Measurements from ENCODE around the gene TMEM63A. TPM values are rescaled to one million over a fixed set of nuclear protein-coding genes. Genes with fewer than 3 reads are reported as not detected.

TMEM63A gene
- total RNA-seq, 1 experiment from 2014 or later = 47.5 TPM

DNA sequence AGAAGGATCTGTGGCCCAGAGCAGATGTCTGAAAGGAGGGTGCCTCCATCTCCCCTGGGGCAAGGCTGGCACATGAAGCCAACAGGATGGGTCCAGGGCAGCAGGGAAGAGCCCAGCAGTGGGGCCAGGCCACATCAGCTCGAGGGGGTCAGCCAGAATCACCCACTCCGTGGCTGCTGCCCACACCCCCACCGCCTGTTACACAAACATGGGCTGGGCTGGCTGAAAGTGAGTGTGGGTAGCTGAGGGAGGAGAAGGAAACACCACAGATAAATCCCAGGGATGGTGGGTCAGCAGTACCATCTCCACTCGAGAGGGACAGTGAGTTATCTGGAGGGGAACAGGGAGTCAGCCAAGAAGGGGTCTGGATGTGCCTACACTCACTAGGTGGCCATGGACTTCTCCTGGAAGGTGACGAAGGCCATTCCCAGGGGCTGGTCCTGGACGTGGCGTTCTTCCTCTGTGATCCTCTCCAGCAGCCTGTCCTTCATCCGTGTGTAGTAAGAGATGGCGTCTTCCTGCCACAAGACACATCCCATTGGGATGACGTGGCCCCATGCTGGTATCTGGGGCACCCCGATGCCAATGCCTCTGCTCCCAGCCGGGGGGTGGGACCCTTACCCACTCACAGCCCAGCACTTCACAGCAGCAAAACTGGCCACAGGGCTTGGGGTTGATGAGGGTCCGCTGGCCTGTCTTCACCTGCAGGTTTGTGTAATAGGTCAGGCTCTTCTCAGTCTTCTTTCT lies 20.2 kb downstream of the TMEM63A start:
- H4K20me1 ChIP-seq (ENCODE audit: low read length) = peaks cover 11% of the 10 kb centered on the region
- no peaks in the 10 kb centered on the region for H3K9me2 ChIP-seq (replicated peaks; ENCODE audit: low read length)
- H3K27ac ChIP-seq (ENCODE audit: low read length) = no peak overlapping the region
- intact Hi-C loops (cut with micrococcal nuclease) = no loop called here
- CTCF ChIA-PET = no interaction called here
- no peak overlapping the region for H2AFZ ChIP-seq (ENCODE audit: low read length)
- TF ChIP-seq, protein P1, sequence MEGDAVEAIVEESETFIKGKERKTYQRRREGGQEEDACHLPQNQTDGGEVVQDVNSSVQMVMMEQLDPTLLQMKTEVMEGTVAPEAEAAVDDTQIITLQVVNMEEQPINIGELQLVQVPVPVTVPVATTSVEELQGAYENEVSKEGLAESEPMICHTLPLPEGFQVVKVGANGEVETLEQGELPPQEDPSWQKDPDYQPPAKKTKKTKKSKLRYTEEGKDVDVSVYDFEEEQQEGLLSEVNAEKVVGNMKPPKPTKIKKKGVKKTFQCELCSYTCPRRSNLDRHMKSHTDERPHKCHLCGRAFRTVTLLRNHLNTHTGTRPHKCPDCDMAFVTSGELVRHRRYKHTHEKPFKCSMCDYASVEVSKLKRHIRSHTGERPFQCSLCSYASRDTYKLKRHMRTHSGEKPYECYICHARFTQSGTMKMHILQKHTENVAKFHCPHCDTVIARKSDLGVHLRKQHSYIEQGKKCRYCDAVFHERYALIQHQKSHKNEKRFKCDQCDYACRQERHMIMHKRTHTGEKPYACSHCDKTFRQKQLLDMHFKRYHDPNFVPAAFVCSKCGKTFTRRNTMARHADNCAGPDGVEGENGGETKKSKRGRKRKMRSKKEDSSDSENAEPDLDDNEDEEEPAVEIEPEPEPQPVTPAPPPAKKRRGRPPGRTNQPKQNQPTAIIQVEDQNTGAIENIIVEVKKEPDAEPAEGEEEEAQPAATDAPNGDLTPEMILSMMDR (conservative IDR thresholded peaks at IDR 0.05; ENCODE audit: low read depth, low read length) = no peak
- TF ChIP-seq EZH2phosphoT487 (IDR thresholded peaks at IDR 0.05; ENCODE audit: borderline replicate concordance, low read length) (no peak), EZH2 (IDR thresholded peaks at IDR 0.05; ENCODE audit: low read length, unreplicated experiment) (no peak)
- H3F3A ChIP-seq (ENCODE audit: low read length, unreplicated experiment) = peaks cover 6% of the 10 kb centered on the region
- peaks cover 55% of the 10 kb centered on the region for H3K36me3 ChIP-seq (ENCODE audit: low read depth, low read length)
- no peak overlapping the region for H3K4me3 ChIP-seq (ENCODE audit: low read length)
- H3K4me2 ChIP-seq (ENCODE audit: low read length) = no peak overlapping the region
- no peak for ATAC-seq
- BruUV-seq (replicated peaks) = no TSS peak
- H3K27me3 ChIP-seq (ENCODE audit: low read length) = no peaks in the 10 kb centered on the region
- H3K4me1 ChIP-seq (ENCODE audit: insufficient read depth, low read length) = peaks cover 32% of the 10 kb centered on the region
- H3K9me3 ChIP-seq (ENCODE audit: low read length) = no peaks in the 10 kb centered on the region
- no peak overlapping the region for H3K9ac ChIP-seq (ENCODE audit: low read length)
- POLR2A ChIA-PET (ENCODE audit: unreplicated experiment) = no interaction called here
- H3K79me2 ChIP-seq (ENCODE audit: low read length) = no peaks in the 10 kb centered on the region
- no peak for DNase-seq

DNA sequence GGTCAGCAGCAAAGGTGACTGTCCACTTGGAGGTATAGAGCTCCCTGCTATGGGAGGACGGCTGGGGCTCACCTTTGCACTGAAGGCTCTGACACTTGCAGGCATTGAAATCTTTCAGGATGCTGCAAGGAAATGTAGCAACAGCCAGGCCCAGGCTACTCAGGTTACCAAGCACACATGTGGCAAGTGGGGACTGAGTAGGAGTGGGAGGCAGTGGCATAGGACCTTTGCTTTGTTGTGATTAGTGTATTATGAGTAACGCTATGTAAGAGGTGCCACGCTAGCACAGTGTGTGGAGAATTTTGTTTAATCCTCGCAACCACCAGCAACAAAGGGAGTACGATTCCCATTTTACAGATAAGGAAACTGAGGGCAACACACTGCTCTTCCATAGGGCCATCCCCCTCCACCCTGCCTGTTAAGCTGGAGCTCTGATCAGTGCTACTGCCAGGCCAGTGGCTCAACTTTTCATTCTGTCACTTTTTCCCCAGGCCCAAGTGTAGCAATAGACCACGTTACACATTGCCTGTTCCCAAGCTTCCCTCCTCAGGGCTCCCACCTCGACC lies 21.2 kb downstream of the TMEM63A start:
- no peak overlapping the region for H3K27ac ChIP-seq (ENCODE audit: low read length)
- intact Hi-C loops (cut with micrococcal nuclease) = no loop called here
- no peak overlapping the region for H3K9ac ChIP-seq (ENCODE audit: low read length)
- H3K4me1 ChIP-seq (ENCODE audit: insufficient read depth, low read length) = peaks cover 22% of the 10 kb centered on the region
- H3K4me2 ChIP-seq (ENCODE audit: low read length) = no peak overlapping the region
- no peak overlapping the region for H3K4me3 ChIP-seq (ENCODE audit: low read length)
- no peaks in the 10 kb centered on the region for H3K27me3 ChIP-seq (ENCODE audit: low read length)
- TF ChIP-seq EZH2phosphoT487 (IDR thresholded peaks at IDR 0.05; ENCODE audit: borderline replicate concordance, low read length) = no peak
- TF ChIP-seq EZH2 (IDR thresholded peaks at IDR 0.05; ENCODE audit: low read length, unreplicated experiment) = no peak
- TF ChIP-seq, protein P1 (conservative IDR thresholded peaks at IDR 0.05; ENCODE audit: low read depth, low read length) = no peak
- no peaks in the 10 kb centered on the region for H3K9me3 ChIP-seq (ENCODE audit: low read length)
- no peak overlapping the region for H2AFZ ChIP-seq (ENCODE audit: low read length)
- ChIA-PET CTCF (no interaction called here), POLR2A (ENCODE audit: unreplicated experiment) (no interaction called here)
- H3K9me2 ChIP-seq (replicated peaks; ENCODE audit: low read length) = no peaks in the 10 kb centered on the region
- no peak for ATAC-seq
- peaks cover 4% of the 10 kb centered on the region for H4K20me1 ChIP-seq (ENCODE audit: low read length)
- H3K79me2 ChIP-seq (ENCODE audit: low read length) = no peaks in the 10 kb centered on the region
- H3K36me3 ChIP-seq (ENCODE audit: low read depth, low read length) = peaks cover 55% of the 10 kb centered on the region
- no TSS peak for BruUV-seq (replicated peaks)
- no peaks in the 10 kb centered on the region for H3F3A ChIP-seq (ENCODE audit: low read length, unreplicated experiment)
- DNase-seq = no peak

DNA sequence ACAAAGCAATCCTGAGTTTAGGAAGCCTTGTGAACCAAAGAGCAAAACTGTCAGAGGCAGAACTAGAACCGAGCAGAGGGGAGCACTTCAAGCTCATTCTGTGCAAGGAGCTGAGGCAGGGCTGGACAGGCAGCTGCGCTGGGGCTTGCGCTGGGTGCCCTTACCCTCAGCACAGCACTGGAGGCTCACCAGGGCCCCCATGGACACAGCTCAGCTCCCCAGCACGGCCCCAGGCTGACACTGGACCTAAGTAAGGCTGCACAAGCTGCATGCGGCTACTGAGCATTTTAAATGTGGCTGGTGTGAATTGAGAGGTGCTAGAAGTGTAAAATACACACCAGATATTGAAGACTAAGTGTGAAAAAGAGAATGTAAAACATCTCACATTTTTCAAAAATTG lies 22.1 kb downstream of the TMEM63A start:
- H4K20me1 ChIP-seq (ENCODE audit: low read length) = peaks cover 4% of the 10 kb centered on the region
- BruUV-seq (replicated peaks) = TSS peak; percentile 3
- ChIA-PET POLR2A (ENCODE audit: unreplicated experiment) (no interaction called here), CTCF (interaction anchor here (0.5 kb wide), 1 partner anchor 72 kb away, joined by 3 read pairs; no protein-coding TSS in a partner anchor)
- ATAC-seq (no peak), DNase-seq (no peak)
- H3K27me3 ChIP-seq (ENCODE audit: low read length) = no peaks in the 10 kb centered on the region
- peaks cover 50% of the 10 kb centered on the region for H3K36me3 ChIP-seq (ENCODE audit: low read depth, low read length)
- no peak overlapping the region for H3K9ac ChIP-seq (ENCODE audit: low read length)
- no peaks in the 10 kb centered on the region for H3K9me3 ChIP-seq (ENCODE audit: low read length)
- no peak overlapping the region for H3K4me2 ChIP-seq (ENCODE audit: low read length)
- intact Hi-C loops (cut with micrococcal nuclease) = no loop called here
- no peaks in the 10 kb centered on the region for H3F3A ChIP-seq (ENCODE audit: low read length, unreplicated experiment)
- H3K27ac ChIP-seq (ENCODE audit: low read length) = no peak overlapping the region
- peaks cover 14% of the 10 kb centered on the region for H3K4me1 ChIP-seq (ENCODE audit: insufficient read depth, low read length)
- TF ChIP-seq EZH2phosphoT487 (IDR thresholded peaks at IDR 0.05; ENCODE audit: borderline replicate concordance, low read length) (no peak), EZH2 (IDR thresholded peaks at IDR 0.05; ENCODE audit: low read length, unreplicated experiment) (no peak)
- TF ChIP-seq, protein P1 (conservative IDR thresholded peaks at IDR 0.05; ENCODE audit: low read depth, low read length) = no peak
- H3K4me3 ChIP-seq (ENCODE audit: low read length) = no peak overlapping the region
- no peaks in the 10 kb centered on the region for H3K9me2 ChIP-seq (replicated peaks; ENCODE audit: low read length)
- H2AFZ ChIP-seq (ENCODE audit: low read length) = no peak overlapping the region
- no peaks in the 10 kb centered on the region for H3K79me2 ChIP-seq (ENCODE audit: low read length)
